Gastrocnemius medialis (tissue), 4 donors: ENCODE measurements around the gene BMP10.

Experiments
- CTCF ChIP-seq, 5 experiments: fragments of 450-650 bp in 3 of 5; fragments of 200-600 bp in 2 of 5; sonication (generic) in 2 of 5; IDR thresholded peaks in 4 of 5; conservative IDR thresholded peaks in 1 of 5; 1 replicate in 4 of 5; 2 replicates in 1 of 5; pipeline ENCODE4 v1.5.1; 2016 to 2019; ENCODE audit warnings: antibody characterized with exemption in 5 of 5, mild to moderate bottlenecking in 3 of 5, moderate library complexity in 3 of 5
- POLR2A ChIP-seq, 2 donors: fragments of 450-650 bp; IDR thresholded peaks; one replicate each; pipeline ENCODE4 v1.6.1; 2017; ENCODE audit warnings: antibody characterized with exemption in 2 of 2, mild to moderate bottlenecking in 2 of 2, moderate library complexity in 2 of 2

GRCh38 chr2:68920481-68921170 lies 49.4 kb upstream of the BMP10 start:
- TF ChIP-seq CTCF (IDR thresholded peaks at IDR 0.05 in 4 of 5, conservative IDR thresholded peaks at IDR 0.05 in 1 of 5) = no peak
- no peak for TF ChIP-seq POLR2A (IDR thresholded peaks at IDR 0.05)
